ENCODE measurements around the gene SLC9C1.

SLC9C1 gene

DNA sequence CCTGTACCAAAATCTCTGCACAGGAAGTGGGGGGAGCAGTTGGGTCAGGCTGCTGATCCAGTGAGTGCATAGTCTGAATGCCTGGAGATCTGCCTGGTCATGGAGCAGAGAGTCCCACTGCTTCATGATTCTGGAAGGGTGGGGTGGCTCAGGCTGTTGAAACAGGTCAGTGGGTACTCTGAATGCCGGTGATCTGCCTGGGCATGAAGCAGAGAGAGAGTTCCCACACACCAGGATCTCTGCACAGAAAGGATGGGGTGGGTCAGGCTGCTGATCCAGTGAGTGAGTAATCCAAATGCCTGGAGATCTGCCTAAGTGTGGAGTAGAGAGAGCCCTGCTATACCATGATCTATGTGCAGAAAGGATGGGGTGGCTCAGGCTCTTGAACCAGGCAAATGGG is 144.9 kb downstream of the SLC9C1 start:
- POLR2A ChIA-PET = no interaction called here
- DNase-seq (ENCODE audit: extremely low spot score) = no peak
- TF ChIP-seq, protein P1, sequence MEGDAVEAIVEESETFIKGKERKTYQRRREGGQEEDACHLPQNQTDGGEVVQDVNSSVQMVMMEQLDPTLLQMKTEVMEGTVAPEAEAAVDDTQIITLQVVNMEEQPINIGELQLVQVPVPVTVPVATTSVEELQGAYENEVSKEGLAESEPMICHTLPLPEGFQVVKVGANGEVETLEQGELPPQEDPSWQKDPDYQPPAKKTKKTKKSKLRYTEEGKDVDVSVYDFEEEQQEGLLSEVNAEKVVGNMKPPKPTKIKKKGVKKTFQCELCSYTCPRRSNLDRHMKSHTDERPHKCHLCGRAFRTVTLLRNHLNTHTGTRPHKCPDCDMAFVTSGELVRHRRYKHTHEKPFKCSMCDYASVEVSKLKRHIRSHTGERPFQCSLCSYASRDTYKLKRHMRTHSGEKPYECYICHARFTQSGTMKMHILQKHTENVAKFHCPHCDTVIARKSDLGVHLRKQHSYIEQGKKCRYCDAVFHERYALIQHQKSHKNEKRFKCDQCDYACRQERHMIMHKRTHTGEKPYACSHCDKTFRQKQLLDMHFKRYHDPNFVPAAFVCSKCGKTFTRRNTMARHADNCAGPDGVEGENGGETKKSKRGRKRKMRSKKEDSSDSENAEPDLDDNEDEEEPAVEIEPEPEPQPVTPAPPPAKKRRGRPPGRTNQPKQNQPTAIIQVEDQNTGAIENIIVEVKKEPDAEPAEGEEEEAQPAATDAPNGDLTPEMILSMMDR (IDR thresholded peaks at IDR 0.05; ENCODE audit: control extremely low read depth, extremely low read depth, low read depth, missing control alignments) = no peak
- CTCF ChIA-PET = interaction anchor here (2.4 kb wide), 1 partner anchor 11 kb away, joined by 16 read pairs; no protein-coding TSS in a partner anchor

DNA sequence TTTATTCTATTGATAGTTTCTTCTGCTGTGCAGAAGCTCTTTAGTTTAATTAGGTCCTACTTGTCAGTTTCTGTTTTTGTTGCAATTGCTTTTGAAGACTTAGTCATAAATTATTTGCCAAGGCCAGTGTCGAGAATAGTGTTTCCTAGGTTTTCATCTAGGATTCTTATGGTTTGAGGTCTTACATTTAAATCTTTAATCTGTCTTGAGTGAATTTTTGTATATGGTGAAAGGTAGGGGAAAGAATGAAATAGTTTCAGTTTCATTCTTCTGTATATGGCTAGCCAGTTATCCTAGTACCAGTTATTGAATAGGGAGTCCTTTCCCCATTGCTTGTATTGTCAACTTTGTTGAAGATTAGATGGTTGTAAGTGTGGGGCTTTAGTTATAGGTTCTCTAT is 150.3 kb downstream of the SLC9C1 start:
- TF ChIP-seq, protein P1 (IDR thresholded peaks at IDR 0.05; ENCODE audit: control extremely low read depth, extremely low read depth, low read depth, missing control alignments) = no peak
- POLR2A ChIA-PET = no interaction called here
- CTCF ChIA-PET = no interaction called here
- no peak for DNase-seq (ENCODE audit: extremely low spot score)

DNA sequence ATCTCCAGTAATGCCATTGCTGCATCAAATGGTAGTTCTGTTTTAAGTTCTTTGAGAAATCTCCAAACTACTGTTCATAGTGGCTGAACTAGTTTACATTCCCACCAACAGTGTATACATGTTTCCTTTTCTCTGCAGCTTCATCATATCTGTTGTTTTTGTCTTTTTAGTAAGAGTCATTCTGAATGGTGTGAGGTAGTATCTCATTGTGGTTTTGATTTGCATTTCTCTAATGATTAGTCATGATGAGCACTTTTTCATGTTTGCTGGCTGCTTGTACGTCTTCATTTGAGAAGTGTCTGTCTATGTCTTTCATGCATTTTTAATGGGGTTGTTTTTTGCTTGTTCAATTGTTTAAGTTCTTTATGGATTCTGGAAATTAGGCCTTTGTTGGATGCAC is 150.8 kb downstream of the SLC9C1 start:
- TF ChIP-seq, protein P1 (IDR thresholded peaks at IDR 0.05; ENCODE audit: control extremely low read depth, extremely low read depth, low read depth, missing control alignments) = no peak
- ChIA-PET POLR2A (no interaction called here), CTCF (no interaction called here)
- no peak for DNase-seq (ENCODE audit: extremely low spot score)

DNA sequence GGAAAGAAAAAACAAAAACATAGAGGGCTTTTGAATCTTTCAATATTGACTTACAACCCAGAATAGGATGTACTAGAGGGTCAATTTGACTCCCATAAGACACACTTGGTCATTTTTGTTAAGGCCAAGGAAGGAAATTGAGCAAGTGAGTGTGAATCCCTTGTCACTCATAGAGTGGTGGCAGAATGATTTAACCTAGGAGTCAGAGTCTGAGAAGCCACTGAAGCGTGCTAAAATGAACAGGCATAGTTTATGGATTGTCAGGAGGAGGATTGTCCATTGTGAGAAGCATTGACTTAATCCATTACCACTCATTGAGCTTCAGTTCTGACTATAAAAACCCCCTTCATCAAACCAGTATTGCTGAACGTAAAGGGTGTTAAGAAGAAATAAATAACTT is 152.7 kb downstream of the SLC9C1 start:
- POLR2A ChIA-PET = no interaction called here
- TF ChIP-seq, protein P1 (IDR thresholded peaks at IDR 0.05; ENCODE audit: control extremely low read depth, extremely low read depth, low read depth, missing control alignments) = no peak
- no peak for DNase-seq (ENCODE audit: extremely low spot score)
- CTCF ChIA-PET = no interaction called here

DNA sequence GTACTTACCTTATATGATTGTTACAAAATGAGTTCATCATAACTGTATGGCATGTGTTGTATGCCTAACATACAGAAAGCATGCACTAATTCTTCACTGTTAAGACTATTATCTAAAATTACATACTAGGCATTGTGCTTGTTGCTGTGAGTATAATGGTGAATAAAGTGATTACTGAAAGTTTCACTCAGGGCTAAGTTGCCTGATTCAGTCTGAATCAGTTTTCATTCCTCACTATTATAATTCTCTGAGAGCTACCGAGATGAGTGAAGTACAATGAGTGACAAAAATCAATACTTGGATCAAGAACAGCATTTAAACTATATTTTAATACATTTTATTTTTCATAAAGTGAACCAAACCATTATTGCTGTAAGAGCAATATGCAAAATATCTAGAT is 153.4 kb downstream of the SLC9C1 start:
- CTCF ChIA-PET = interaction anchor here (0.7 to 1.4 kb wide), 4 partner anchors 11 to 393 kb away, joined by 3 to 4 read pairs (median 3); no protein-coding TSS in a partner anchor
- DNase-seq (ENCODE audit: extremely low spot score) = no peak
- TF ChIP-seq, protein P1 (IDR thresholded peaks at IDR 0.05; ENCODE audit: control extremely low read depth, extremely low read depth, low read depth, missing control alignments) = no peak
- POLR2A ChIA-PET = no interaction called here

DNA sequence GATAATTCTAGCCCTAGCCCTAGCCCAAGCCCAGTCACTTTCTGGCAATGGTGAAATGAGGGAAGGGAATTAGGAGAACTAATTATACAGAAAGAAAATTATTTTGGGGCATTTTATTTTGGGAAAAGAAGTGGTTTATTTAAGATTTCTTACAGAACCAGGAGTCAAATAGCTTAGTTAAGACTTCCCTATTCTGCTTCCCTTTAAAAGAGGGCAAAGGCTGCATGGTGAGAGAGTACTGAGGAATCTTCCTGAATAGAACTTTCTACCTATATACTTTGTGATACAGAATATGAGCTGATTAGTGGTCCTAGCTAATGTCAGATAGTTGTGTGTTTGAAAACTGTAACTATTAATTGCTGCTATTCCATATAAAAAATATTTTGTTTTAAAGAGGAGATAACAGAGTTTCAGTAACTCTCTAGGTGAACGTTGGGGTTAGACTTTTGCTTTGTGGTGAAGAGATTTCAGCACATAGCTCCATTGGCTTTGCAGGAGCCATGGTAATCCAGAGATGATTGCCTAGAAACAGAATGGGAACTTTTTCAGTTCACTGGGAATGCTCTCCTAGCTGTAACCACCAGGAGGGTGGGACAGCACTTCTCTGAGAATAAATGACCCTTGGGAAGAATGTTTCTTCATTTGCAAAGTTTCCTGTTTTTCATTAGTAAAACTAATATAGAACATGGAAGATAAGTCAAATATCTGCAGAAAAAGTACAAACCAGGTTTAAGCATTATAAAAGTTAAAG is 155.6 kb downstream of the SLC9C1 start:
- POLR2A ChIA-PET = no interaction called here
- DNase-seq (ENCODE audit: extremely low spot score) = no peak
- CTCF ChIA-PET = interaction anchor here (0.7 to 5.2 kb wide), 38 partner anchors 7 to 612 kb away, joined by 3 to 61 read pairs (median 6); partner anchors contain the start of genes ATG3, CD200, SLC35A5 and SLC9C1
- TF ChIP-seq, protein P1 (IDR thresholded peaks at IDR 0.05; ENCODE audit: control extremely low read depth, extremely low read depth, low read depth, missing control alignments) = no peak
